IPS DF 6.9 (cell line): ENCODE measurements around the gene PCDHB13.
"Not testable (repeated sequence)": the region's sequence is repeated elsewhere in the genome, so short reads cannot be mapped to it uniquely, and the experiment has no call there.

ENCODE experiments used
- DNase-seq: peaks from one replicate; pipeline ENCODE4 v3.0.0-alpha.2; 2013; ENCODE audit warnings: low read depth, low spot score
- H3K27ac ChIP-seq: one replicate; pipeline ENCODE4 v1.5.1; 2013; ENCODE audit warnings: low read length, control low read depth
- H3K27me3 ChIP-seq: 2 replicates; pipeline ENCODE4 v1.6.1; 2013; ENCODE audit warnings: mild to moderate bottlenecking, low read length; ENCODE audit not compliant: control insufficient read depth, insufficient read depth
- H3K36me3 ChIP-seq: 2 replicates; pipeline ENCODE4 v1.6.1; 2013; ENCODE audit warnings: low read length; ENCODE audit not compliant: control insufficient read depth, insufficient read depth
- H3K4me1 ChIP-seq: 2 replicates; pipeline ENCODE4 v1.6.1; 2013; ENCODE audit warnings: low read length; ENCODE audit not compliant: control insufficient read depth, insufficient read depth
- H3K4me3 ChIP-seq: 2 replicates; pipeline ENCODE4 v1.5.1; 2013; ENCODE audit warnings: mild to moderate bottlenecking, low read length
- H3K9me3 ChIP-seq: 2 replicates; pipeline ENCODE4 v1.6.1; 2013; ENCODE audit warnings: low read length, inconsistent platforms; ENCODE audit not compliant: control insufficient read depth, insufficient read depth
- WGBS: extraction: QIAGEN DNeasy Blood & Tissue Kit; methylation state at CpG from one replicate; pipeline ENCODE4 v1.1.7; 2013; ENCODE audit warnings: mixed read lengths, missing lambda C conversion rate; ENCODE audit not compliant: insufficient read length, insufficient coverage; 5-methylcytosine and 5-hydroxymethylcytosine counted together

Gene PCDHB13

DNA sequence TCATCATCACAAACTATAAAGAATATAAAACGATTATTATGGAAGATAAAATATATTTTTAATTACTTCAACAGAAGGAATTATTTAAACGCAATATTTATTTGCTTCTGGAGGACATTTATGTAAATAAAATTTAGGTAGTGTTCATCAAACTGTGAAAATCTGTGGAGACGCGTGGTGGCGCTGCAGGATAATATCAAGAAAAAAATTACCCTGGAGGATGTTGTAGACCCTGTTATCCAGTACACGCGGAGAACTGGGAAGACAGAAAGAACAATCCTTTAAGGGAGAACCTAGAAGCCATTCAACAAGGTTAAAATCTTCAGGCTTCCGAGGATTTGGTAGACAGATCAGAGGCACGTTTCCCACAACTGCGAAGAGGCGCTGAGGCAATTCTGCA is 5.2 kb upstream of the PCDHB13 start, which contains the start of gene PCDHB12:
Gene PCDHB12, plus strand, starts transcription at position 242 of the 400 bp plus-strand sequence. CDS start 189 bp downstream, outside the sequence.
- no peaks in the 10 kb centered on the region for H3K27me3 ChIP-seq
- no peaks in the 10 kb centered on the region for H3K4me1 ChIP-seq
- H3K4me3 ChIP-seq, result no peak within 1 kb of the TSS
- no peaks in the 10 kb centered on the region for H3K9me3 ChIP-seq
- H3K27ac ChIP-seq, result no peak within 1 kb of the TSS
- DNase-seq, result no peak
- WGBS, result no CpG with 5 or more reads among the region's 11 CpGs
- no peaks in the 10 kb centered on the region for H3K36me3 ChIP-seq

DNA sequence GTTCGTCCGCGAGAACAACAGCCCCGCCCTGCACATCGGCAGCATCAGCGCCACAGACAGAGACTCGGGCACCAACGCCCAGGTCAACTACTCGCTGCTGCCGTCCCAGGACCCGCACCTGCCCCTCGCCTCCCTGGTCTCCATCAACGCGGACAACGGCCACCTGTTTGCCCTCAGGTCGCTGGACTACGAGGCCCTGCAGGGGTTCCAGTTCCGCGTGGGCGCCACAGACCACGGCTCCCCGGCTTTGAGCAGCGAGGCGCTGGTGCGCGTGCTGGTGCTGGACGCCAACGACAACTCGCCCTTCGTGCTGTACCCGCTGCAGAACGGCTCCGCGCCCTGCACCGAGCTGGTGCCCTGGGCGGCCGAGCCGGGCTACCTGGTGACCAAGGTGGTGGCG is 3.4 kb upstream of the PCDHB13 start:
- H3K27ac ChIP-seq, H3K36me3 ChIP-seq, H3K4me3 ChIP-seq, H3K4me1 ChIP-seq, H3K27me3 ChIP-seq, H3K9me3 ChIP-seq, DNase-seq: not testable (repeated sequence)
- no CpG with 5 or more reads among the region's 39 CpGs for WGBS

DNA sequence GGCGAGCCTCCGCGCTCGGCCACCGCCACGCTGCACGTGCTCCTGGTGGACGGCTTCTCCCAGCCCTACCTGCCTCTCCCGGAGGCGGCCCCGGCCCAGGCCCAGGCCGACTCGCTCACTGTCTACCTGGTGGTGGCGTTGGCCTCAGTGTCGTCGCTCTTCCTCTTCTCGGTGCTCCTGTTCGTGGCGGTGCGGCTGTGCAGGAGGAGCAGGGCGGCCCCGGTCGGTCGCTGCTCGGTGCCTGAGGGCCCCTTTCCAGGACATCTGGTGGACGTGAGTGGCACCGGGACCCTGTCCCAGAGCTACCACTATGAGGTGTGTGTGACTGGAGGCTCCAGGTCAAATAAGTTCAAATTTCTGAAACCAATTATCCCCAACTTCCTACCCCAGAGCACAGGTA is 2.9 kb upstream of the PCDHB13 start:
- not testable (repeated sequence) for DNase-seq, H3K27ac ChIP-seq, H3K9me3 ChIP-seq, H3K4me1 ChIP-seq, H3K36me3 ChIP-seq, H3K27me3 ChIP-seq, H3K4me3 ChIP-seq
- WGBS, result no CpG with 5 or more reads among the region's 27 CpGs

DNA sequence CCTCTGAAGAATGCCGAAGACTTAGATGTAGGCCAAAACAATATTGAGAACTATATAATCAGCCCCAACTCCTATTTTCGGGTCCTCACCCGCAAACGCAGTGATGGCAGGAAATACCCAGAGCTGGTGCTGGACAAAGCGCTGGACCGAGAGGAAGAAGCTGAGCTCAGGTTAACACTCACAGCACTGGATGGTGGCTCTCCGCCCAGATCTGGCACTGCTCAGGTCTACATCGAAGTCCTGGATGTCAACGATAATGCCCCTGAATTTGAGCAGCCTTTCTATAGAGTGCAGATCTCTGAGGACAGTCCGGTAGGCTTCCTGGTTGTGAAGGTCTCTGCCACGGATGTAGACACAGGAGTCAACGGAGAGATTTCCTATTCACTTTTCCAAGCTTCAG is 864 bp downstream of the PCDHB13 start:
- no CpG with 5 or more reads among the region's 12 CpGs for WGBS
- H3K27me3 ChIP-seq, H3K36me3 ChIP-seq, H3K4me1 ChIP-seq, H3K27ac ChIP-seq, DNase-seq, H3K9me3 ChIP-seq, H3K4me3 ChIP-seq: not testable (repeated sequence)

DNA sequence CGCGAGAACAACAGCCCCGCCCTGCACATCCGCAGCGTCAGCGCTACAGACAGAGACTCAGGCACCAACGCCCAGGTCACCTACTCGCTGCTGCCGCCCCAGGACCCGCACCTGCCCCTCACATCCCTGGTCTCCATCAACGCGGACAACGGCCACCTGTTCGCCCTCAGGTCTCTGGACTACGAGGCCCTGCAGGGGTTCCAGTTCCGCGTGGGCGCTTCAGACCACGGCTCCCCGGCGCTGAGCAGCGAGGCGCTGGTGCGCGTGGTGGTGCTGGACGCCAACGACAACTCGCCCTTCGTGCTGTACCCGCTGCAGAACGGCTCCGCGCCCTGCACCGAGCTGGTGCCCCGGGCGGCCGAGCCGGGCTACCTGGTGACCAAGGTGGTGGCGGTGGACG is 1.8 kb downstream of the PCDHB13 start:
- not testable (repeated sequence) for H3K4me1 ChIP-seq, H3K9me3 ChIP-seq, H3K4me3 ChIP-seq, H3K27me3 ChIP-seq, H3K36me3 ChIP-seq, DNase-seq, H3K27ac ChIP-seq
- no CpG with 5 or more reads among the region's 40 CpGs for WGBS

DNA sequence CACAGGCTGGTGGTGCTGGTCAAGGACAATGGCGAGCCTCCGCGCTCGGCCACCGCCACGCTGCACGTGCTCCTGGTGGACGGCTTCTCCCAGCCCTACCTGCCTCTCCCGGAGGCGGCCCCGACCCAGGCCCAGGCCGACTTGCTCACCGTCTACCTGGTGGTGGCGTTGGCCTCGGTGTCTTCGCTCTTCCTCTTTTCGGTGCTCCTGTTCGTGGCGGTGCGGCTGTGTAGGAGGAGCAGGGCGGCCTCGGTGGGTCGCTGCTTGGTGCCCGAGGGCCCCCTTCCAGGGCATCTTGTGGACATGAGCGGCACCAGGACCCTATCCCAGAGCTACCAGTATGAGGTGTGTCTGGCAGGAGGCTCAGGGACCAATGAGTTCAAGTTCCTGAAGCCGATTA is 2.3 kb downstream of the PCDHB13 start:
- not testable (repeated sequence) for H3K27ac ChIP-seq, H3K27me3 ChIP-seq, H3K9me3 ChIP-seq, H3K36me3 ChIP-seq, DNase-seq, H3K4me3 ChIP-seq, H3K4me1 ChIP-seq
- WGBS, result no CpG with 5 or more reads among the region's 26 CpGs

DNA sequence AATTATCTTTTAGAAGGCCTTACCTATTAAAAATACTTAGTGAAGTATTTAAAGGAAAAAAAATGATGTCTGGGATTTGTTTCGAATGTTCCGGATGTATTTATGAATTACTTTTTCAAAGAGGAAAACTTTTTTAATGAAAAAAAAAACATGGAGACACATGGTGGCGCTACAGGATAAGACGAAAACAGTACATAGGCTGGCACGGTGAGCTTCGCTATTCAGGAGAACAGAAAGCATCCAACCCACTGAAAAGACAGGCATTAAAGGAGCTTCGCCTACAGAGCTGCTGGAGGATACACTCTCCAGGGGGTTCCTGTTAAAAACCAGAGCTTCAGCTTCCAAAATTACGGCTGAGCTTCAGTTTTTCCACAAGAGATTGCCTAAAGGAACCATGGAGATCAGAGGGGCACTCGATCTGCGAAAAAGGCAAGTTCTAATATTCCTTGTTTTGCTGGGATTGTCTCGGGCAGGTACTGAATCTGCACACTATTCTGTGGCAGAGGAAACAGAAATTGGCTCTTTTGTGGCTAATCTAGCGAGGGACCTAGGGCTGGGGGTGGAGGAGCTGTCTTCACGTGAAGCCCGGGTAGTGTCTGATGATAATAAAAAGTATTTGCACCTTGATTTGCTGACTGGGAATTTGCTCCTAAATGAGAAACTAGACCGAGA is 9.5 kb downstream of the PCDHB13 start, which contains the start of gene PCDHB14:
Gene PCDHB14, plus strand, starts transcription at position 232 of the 672 bp plus-strand sequence. Its CDS starts 163 bp downstream, at position 395.
- Histone ChIP-seq H3K9me3 (no peaks in the 10 kb centered on the region), H3K36me3 (no peaks in the 10 kb centered on the region), H3K4me3 (no peak within 1 kb of the TSS; the same call in 1 of the 2 replicates), H3K27me3 (no peaks in the 10 kb centered on the region), H3K4me1 (no peaks in the 10 kb centered on the region), H3K27ac (no peak within 1 kb of the TSS)
- WGBS, result no CpG with 5 or more reads among the region's 15 CpGs
- DNase-seq, result no peak

DNA sequence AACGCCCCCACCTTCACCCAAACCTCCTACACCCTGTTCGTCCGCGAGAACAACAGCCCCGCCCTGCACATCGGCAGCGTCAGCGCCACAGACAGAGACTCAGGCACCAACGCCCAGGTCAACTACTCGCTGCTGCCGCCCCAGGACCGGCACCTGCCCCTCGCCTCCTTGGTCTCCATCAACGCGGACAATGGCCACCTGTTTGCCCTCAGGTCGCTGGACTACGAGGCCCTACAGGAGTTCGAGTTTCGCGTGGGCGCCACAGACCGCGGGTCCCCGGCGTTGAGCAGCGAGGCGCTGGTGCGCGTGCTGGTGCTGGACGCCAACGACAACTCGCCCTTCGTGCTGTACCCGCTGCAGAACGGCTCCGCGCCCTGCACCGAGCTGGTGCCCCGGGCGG is 11.1 kb downstream of the PCDHB13 start:
- not testable (repeated sequence) for H3K4me1 ChIP-seq, H3K4me3 ChIP-seq, H3K9me3 ChIP-seq, H3K27me3 ChIP-seq, DNase-seq, H3K27ac ChIP-seq, H3K36me3 ChIP-seq
- WGBS, result no CpG with 5 or more reads among the region's 40 CpGs

DNA sequence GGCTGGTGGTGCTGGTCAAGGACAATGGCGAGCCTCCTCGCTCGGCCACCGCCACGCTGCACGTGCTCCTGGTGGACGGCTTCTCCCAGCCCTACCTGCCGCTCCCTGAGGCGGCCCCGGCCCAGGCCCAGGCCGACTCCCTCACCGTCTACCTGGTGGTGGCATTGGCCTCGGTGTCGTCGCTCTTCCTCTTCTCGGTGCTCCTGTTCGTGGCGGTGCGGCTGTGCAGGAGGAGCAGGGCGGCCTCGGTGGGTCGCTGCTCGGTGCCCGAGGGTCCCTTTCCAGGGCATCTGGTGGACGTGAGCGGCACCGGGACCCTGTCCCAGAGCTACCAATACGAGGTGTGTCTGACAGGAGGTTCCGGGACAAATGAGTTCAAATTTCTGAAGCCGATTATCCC is 11.7 kb downstream of the PCDHB13 start:
- not testable (repeated sequence) for H3K9me3 ChIP-seq, H3K27me3 ChIP-seq, H3K4me1 ChIP-seq, H3K36me3 ChIP-seq, H3K4me3 ChIP-seq, H3K27ac ChIP-seq, DNase-seq
- no CpG with 5 or more reads among the region's 30 CpGs for WGBS

DNA sequence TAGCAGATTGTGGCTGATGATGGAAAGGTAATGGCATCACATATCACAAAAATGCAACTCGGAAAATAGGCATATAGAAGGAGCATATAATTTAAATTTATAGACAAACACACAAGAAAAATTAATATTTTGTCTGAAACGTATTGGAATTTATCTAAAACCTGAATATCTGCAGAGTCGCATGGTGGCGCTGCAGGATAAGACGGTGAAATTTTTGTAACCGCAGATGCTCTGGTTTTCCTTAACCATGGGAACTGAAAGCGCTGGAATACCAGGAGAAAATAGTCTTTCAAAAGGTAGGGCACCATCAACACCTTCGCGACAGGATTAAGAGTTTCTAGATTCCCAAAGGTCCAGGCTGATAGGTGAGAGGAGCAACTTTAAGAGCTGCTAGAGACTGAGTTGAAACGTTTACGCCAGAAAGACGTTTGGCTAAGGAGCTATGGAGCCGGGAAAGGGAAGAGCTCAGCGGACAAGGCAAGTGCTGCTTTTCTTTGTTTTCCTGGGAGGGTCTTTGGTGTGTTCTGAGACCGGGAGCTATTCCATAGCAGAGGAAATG is 20.5 kb downstream of the PCDHB13 start:
- H3K27ac ChIP-seq, result no peak overlapping the region
- no peaks in the 10 kb centered on the region; the same call in 1 of the 2 replicates for H3K9me3 ChIP-seq
- H3K36me3 ChIP-seq, result no peaks in the 10 kb centered on the region
- WGBS, result no CpG with 5 or more reads among the region's 15 CpGs
- H3K4me3 ChIP-seq, result no peak overlapping the region
- no peaks in the 10 kb centered on the region for H3K27me3 ChIP-seq
- no peaks in the 10 kb centered on the region for H3K4me1 ChIP-seq
- no peak for DNase-seq

DNA sequence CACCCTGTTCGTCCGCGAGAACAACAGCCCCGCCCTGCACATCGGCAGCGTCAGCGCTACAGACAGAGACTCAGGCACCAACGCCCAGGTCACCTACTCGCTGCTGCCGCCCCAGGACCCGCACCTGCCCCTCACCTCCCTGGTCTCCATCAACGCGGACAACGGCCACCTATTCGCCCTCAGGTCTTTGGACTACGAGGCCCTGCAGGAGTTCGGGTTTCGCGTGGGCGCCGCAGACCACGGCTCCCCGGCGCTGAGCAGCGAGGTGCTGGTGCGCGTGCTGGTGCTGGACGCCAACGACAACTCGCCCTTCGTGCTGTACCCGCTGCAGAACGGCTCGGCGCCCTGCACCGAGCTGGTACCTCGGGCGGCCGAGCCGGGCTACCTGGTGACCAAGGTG is 22.2 kb downstream of the PCDHB13 start:
- not testable (repeated sequence) for H3K9me3 ChIP-seq, H3K4me3 ChIP-seq, H3K27me3 ChIP-seq, H3K36me3 ChIP-seq, H3K27ac ChIP-seq, DNase-seq, H3K4me1 ChIP-seq
- no CpG with 5 or more reads among the region's 40 CpGs for WGBS
